ENCODE results near the gene PPM1N. TPM values are rescaled to one million over a fixed set of nuclear protein-coding genes. Genes with fewer than 3 reads are reported as not detected.

Gene PPM1N
- total and polyA plus RNA-seq, 2 of the 13 experiments (the other 11 are each of a cell fraction or from before 2014, with no cell fraction given) = 0.31 to 1.8 TPM

DNA sequence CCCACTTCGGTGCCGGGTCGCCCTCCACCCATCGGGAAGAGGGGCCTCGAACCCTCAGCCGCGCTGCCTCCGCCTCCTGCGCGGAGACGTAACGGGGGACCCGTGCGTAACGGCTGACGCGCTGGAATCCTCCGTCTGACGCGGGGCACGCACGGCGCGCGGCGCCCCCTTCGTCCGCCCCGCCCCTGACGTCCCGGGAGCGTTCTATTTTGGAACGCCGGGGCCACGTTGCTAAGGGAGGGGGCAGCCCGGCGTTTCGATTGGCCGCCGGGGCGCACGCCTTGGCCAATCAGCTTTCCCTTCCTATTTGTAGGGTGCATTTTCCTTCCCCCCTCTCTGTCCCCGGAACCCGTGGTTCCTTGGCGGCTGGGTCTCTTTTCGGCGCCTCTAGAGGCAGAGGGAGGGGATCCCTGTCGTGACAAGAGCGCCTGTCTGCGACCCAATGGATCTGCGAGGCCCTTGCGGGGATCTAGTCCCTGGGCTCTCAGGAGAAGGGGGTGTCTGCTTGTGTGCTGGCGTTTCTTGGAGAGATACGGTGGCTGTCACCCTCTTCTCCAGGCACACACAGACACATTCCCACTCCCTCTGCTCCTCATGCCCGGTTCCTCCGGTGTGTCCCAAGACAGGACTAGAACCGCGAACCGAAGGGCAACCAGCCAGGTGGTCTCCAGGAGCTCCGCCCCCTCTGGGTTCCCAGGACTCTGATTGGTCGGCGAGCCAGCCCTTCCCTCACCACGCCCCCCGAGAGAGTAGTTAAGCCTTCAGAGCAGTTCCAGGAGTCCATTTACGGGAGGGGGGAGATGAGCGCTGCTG lies 28.9 kb upstream of the PPM1N start (continued):
- no peak for TF ChIP-seq SKI (IDR thresholded peaks at IDR 0.05; ENCODE audit: partially characterized antibody)
- TF ChIP-seq ZNF496 (CRISPR knock-in tag; IDR thresholded peaks at IDR 0.05; ENCODE audit: insufficient replicate concordance) = no peak
- TF ChIP-seq STAG1 (CRISPR knock-in tag; IDR thresholded peaks at IDR 0.05) = 0 out of 2 replicates have a peak, but pooled peaks have one; percentile 7
- TF ChIP-seq, protein P1, sequence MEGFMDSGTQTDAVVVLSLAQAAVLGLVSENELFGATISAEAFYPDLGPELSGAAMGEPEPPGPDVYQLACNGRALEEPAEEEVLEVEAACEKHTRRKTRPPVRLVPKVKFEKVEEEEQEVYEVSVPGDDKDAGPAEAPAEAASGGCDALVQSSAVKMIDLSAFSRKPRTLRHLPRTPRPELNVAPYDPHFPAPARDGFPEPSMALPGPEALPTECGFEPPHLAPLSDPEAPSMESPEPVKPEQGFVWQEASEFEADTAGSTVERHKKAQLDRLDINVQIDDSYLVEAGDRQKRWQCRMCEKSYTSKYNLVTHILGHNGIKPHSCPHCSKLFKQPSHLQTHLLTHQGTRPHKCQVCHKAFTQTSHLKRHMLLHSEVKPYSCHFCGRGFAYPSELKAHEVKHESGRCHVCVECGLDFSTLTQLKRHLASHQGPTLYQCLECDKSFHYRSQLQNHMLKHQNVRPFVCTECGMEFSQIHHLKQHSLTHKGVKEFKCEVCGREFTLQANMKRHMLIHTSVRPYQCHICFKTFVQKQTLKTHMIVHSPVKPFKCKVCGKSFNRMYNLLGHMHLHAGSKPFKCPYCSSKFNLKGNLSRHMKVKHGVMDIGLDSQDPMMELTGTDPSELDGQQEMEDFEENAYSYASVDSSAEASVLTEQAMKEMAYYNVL (CRISPR knock-in tag; IDR thresholded peaks at IDR 0.05; ENCODE audit: borderline replicate concordance) = no peak; the same call in 1 of the 2 replicates
- TF ChIP-seq, protein P2, sequence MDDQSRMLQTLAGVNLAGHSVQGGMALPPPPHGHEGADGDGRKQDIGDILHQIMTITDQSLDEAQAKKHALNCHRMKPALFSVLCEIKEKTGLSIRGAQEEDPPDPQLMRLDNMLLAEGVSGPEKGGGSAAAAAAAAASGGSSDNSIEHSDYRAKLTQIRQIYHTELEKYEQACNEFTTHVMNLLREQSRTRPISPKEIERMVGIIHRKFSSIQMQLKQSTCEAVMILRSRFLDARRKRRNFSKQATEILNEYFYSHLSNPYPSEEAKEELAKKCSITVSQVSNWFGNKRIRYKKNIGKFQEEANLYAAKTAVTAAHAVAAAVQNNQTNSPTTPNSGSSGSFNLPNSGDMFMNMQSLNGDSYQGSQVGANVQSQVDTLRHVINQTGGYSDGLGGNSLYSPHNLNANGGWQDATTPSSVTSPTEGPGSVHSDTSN (CRISPR knock-in tag; IDR thresholded peaks at IDR 0.05; ENCODE audit: borderline replicate concordance) = no peak
- no peak for TF ChIP-seq PCBP1 (IDR thresholded peaks at IDR 0.05; ENCODE audit: borderline replicate concordance, low read depth, low read length)
- TF ChIP-seq RAD21 (CRISPR knock-in tag; IDR thresholded peaks at IDR 0.05) = 0 out of 2 replicates have a peak, but pooled peaks have one; percentile 13
- TF ChIP-seq ZNF724P (CRISPR knock-in tag; IDR thresholded peaks at IDR 0.05; ENCODE audit: borderline replicate concordance) = no peak; the same call in 1 of the 2 replicates
- no peak for TF ChIP-seq DNMT1 (CRISPR knock-in tag; IDR thresholded peaks at IDR 0.05)
- peak; percentile 74 for TF ChIP-seq RBFOX2 (IDR thresholded peaks at IDR 0.05; ENCODE audit: low read depth, low read length)
- TF ChIP-seq ZFP62 (CRISPR knock-in tag; IDR thresholded peaks at IDR 0.05) = no peak
- no peak for TF ChIP-seq ZNF468 (CRISPR knock-in tag; IDR thresholded peaks at IDR 0.05)
- TF ChIP-seq SALL2 (CRISPR knock-in tag; IDR thresholded peaks at IDR 0.05) = no peak
- TF ChIP-seq, protein P3, sequence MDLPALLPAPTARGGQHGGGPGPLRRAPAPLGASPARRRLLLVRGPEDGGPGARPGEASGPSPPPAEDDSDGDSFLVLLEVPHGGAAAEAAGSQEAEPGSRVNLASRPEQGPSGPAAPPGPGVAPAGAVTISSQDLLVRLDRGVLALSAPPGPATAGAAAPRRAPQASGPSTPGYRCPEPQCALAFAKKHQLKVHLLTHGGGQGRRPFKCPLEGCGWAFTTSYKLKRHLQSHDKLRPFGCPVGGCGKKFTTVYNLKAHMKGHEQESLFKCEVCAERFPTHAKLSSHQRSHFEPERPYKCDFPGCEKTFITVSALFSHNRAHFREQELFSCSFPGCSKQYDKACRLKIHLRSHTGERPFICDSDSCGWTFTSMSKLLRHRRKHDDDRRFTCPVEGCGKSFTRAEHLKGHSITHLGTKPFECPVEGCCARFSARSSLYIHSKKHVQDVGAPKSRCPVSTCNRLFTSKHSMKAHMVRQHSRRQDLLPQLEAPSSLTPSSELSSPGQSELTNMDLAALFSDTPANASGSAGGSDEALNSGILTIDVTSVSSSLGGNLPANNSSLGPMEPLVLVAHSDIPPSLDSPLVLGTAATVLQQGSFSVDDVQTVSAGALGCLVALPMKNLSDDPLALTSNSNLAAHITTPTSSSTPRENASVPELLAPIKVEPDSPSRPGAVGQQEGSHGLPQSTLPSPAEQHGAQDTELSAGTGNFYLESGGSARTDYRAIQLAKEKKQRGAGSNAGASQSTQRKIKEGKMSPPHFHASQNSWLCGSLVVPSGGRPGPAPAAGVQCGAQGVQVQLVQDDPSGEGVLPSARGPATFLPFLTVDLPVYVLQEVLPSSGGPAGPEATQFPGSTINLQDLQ (CRISPR knock-in tag; IDR thresholded peaks at IDR 0.05) = no peak
- TF ChIP-seq KMT2A (CRISPR knock-in tag; IDR thresholded peaks at IDR 0.05) = no peak
- peak; percentile 77; the same call in 1 of the 3 replicates for TF ChIP-seq MXI1 (IDR thresholded peaks at IDR 0.05; ENCODE audit: borderline replicate concordance, low read depth, low read length)
- no peak for TF ChIP-seq ZNF33A (CRISPR knock-in tag; IDR thresholded peaks at IDR 0.05; ENCODE audit: borderline replicate concordance)
- TF ChIP-seq HNF4A (CRISPR knock-in tag; IDR thresholded peaks at IDR 0.05) = peak; percentile 55
- TF ChIP-seq ZNF501 (CRISPR knock-in tag; IDR thresholded peaks at IDR 0.05) = peak; percentile 66; the same call in 1 of the 2 replicates
- no peak for TF ChIP-seq CENPX (CRISPR knock-in tag; IDR thresholded peaks at IDR 0.05)
- TF ChIP-seq ZNF263 (CRISPR knock-in tag; IDR thresholded peaks at IDR 0.05) = no peak
- TF ChIP-seq EED (CRISPR knock-in tag; IDR thresholded peaks at IDR 0.05) = no peak
- TF ChIP-seq RARA (CRISPR knock-in tag; IDR thresholded peaks at IDR 0.05) = peak; percentile 19; the same call in 1 of the 2 replicates
- TF ChIP-seq ZNF251 (CRISPR knock-in tag; IDR thresholded peaks at IDR 0.05) = no peak
- no peak for TF ChIP-seq ZNF841 (CRISPR knock-in tag; IDR thresholded peaks at IDR 0.05; ENCODE audit: borderline replicate concordance)
- no peak for TF ChIP-seq BRD4 (CRISPR knock-in tag; IDR thresholded peaks at IDR 0.05)
